Cerebellar cortex (tissue), 1 donor: ENCODE results near the gene LEMD1.

Experiments
- DNase-seq: peaks from one replicate; pipeline ENCODE4 v3.0.0-alpha.2; 2015; ENCODE audit warnings: low spot score

LEMD1 gene, protein sequence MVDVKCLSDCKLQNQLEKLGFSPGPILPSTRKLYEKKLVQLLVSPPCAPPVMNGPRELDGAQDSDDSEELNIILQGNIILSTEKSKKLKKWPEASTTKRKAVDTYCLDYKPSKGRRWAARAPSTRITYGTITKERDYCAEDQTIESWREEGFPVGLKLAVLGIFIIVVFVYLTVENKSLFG

DNA sequence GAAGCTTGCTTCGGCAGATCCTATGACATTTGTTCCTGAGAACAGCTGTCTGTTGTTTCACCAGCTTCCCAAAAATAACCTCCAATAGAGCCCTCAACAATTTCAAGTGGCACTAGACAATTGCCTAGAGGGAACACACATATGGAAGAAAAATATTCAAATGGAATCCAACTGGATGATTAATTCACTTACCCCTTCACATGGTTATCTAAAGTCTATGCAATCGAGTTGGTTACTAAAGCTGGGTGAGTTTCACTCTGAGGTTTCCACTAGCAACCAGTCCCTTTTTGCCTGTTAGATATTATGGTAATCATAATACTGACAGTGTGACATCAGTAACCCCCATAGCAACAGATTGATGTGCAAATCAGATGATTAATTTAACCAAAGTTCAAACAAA is at the start of gene LEMD1:
LEMD1 (minus strand) TSS at position 259 of the 400 bp plus-strand sequence. CDS start 1,520 bp downstream, outside the sequence.
- no peak for DNase-seq

GRCh38 chr1:205470131-205470530 is 48.3 kb upstream of the LEMD1 start:
- no peak for DNase-seq

DNA sequence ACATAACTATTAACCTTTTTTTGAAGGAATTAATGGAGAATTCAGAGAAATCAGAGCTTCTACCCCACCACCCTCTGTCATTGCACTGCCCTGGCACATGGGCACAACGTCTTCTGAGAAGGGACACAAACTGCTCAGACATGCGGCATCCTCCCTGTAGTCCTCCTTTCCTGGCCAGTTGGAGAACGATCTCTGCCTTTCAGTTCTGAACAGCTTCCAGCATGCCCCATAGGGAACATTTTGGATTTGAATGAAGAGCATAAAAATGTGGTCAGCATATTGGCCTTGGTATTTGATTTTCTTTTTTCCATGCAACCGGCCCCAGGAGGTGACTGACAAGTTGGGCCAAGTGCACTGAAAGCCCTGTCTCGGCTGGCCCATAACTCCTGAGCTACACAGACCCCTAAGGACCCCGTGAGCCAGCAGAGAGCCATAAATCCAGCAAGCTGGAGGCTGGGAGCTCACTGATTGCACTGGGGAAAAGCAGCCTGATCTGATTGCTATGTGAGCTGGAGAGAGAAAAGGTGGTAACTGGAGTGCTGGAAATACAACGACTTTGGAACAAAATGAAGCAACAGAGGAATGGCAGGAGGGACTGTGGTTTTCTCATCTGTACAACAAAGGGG is 44.9 kb upstream of the LEMD1 start:
- peak; percentile 62 for DNase-seq

DNA sequence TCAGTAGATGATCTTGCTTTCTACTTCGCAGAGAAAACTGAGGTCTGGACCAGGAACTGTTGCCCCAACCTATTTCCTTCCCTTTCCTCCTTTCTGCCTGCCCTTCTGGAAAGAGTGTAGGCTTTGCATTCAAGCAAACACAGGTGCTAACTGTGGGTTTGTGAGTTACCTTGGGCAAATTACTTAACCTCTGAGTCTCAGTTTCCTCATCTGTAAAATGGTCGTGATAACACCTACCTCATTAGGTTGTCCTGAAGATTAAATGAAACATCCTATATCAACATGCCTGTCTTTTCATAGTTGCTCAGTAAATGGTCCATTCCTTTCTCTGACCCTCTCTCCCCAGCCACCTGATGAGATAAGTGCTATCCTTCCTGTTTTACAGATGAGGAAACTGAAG is 43.5 kb upstream of the LEMD1 start:
- DNase-seq = no peak

GRCh38 chr1:205458777-205459566 is 37.1 kb upstream of the LEMD1 start:
- peak; percentile 51 for DNase-seq

DNA sequence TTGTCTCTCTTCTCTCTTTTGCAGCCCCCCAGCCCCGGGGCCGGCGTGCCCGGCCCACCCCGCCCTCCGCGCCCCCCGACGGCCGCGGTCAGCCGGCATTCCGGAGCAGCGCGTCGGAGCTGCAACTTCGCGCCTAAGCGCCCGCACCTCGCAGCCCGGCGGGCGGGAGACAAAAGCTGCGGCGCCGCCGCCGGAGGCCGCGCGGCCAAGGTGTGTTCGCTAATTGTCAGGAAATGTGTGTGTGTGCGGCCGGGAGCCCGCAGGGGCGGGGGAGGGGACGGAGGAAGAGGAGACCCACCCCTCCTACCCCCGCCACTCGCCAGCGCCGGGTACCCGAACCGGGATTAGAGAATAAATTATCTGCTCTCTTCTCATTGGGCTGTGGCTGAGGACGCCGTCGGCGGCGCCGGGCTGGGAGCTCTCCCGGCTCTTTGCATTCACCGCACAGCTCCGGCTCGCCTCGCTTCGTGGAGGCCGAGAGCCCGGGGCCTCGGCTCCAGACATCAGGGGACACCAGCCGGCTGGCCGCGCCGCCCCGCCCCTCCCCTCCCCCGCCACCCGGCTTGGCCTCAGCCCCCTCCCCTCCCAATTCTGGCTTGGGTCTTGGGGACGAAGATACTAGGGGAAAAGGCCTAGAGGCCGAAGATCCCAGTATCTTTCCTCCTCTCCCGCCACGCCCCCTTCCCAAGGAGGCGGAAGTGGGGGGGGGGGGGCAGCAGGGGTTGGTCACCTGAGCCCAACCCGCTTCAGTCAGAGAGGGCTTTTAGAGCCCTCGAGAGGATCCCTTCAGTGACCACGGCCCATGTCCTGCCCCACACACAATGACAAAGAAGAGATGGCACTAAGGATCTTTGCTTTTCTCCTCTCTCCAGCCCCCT is 35.3 kb upstream of the LEMD1 start:
- DNase-seq = peak; percentile 72

DNA sequence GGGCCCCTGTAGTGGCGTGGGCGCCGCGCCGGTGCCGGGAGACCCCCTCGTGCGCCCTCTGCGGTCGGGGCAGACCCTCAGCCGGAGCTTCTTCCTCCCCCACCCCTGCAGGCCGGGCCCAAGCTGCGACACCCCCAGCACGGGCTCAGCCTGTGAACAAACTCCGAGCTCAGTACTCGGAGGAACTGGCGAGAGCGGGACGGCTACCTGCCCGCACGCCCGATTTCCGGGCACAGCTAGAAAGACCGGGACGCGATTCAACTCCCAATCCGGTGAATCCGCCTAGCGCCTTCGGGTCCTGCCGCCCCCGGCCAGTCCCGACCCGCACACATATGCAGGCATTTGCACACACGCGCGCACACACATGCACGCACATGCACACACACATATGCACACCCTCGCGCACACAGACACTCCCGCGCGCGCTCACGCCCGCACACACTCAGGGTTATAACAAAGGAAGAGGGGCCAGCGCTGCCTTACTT is 34.6 kb upstream of the LEMD1 start:
- peak; percentile 58 for DNase-seq

- DNase-seq = peak; percentile 61
These were observed 33.9 kb upstream of the LEMD1 start, which contains the start of gene BLACAT1 for GRCh38 chr1:205455581-205456382. Gene BLACAT1, minus strand, starts transcription at chr1:205456045.

DNA sequence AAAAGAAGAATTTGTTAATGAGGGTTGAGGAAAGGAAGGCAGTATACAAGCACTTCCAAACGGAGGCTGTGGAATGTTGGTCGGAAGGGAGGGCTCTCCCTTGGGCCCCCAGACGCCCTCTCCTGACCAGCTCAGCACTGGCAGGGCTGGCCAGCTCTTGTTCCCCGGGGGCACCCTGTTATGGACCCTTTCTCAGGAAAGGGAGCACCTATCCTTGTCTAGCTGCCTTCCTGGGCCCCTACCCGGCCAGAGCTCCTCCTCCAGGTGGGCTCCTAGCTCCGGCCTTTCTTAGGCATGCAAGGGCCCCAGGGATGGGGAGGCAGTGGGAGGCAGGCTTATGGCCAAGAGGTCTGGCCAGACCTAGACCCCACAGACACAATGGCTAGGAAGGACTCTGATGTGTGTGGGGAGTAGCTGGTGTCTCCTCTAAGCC is 33.1 kb upstream of the LEMD1 start:
- peak; percentile 67 for DNase-seq

GRCh38 chr1:205453466-205453865 is 31.6 kb upstream of the LEMD1 start:
- peak; percentile 46 for DNase-seq

GRCh38 chr1:205452933-205453332 is 31.1 kb upstream of the LEMD1 start:
- peak; percentile 28 for DNase-seq

- peak; percentile 27 for DNase-seq
These were observed 30.5 kb upstream of the LEMD1 start for GRCh38 chr1:205452364-205452763.

DNA sequence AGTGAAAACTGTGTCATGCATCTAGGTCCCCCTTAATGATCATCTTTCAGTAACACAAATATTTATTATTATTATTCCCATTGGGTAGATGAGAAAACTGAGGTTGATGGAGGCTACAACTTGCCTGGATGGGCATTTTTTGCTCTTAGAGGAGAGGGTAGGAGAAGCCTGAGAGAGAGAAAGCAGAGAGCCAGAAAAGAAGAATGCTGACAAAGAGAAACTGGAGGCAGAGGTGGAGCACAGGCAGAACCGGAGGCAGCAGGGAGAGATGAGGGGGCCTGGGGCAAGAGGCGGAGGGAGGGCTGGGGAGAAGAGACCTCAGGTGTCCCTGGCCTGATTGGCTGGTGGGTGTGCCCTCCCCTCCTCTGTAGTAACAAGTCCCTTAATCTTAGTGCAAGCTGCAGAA is 29.9 kb upstream of the LEMD1 start:
- peak; percentile 37 for DNase-seq

DNA sequence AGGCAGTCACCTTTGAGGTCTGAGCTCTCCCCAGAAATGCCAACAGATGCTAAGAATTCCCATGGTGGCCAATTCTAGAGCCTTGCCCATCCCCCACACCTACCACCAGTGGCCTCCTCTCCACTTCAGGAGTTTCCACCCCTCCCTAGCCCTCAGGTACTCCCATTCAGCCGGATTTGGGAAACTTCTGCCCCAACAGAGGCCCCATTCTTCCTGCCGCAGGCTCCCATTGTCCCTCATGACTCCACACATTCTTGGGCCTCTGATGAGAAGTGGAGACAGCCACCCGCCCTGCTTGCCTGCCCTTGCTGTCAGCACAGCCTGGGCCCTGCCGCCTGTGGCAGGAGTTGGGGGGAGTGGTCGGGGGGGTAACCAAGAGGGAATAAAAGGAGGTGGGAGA is 29.3 kb upstream of the LEMD1 start:
- DNase-seq = no peak

GRCh38 chr1:205450448-205450847 is 28.6 kb upstream of the LEMD1 start:
- DNase-seq = peak; percentile 51

- peak; percentile 77 for DNase-seq
These were observed 28.0 kb upstream of the LEMD1 start for GRCh38 chr1:205449750-205450443.

- peak; percentile 12 for DNase-seq
These were observed 27.4 kb upstream of the LEMD1 start for GRCh38 chr1:205449254-205449749.

DNA sequence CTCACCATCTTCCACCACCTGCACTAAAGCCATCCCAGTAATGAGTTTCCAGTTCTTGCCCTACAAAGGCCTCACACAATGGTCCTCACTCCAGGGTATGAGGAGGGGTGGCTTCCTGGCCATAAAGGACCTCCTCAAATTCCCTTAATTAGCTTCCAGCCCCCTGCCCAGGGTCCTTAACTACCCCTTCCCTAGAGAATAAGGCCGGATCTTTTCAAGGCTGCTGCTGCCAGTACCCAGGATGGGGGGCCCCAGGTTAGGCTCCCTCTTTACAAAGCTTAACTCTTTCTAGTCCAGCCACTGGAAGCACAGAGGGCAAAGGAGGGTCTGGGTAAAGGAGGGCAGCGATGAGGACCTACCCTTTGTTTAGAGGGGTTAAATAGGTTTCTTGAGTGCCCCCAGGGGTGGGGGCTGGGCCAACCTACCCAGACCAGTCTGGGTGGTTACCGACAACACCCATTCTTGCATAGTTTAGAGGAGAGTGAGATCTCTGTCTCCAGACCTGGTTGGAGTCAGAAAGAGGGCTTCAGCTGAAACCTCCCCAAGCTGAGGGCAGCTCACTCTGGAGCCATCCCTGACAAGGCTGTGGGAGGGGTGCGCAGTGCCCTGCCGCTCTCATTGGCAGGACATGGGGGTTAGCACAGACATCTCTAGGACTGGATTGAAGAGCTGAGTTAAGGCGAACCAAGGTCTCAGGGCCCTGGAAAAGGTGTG is 26.8 kb upstream of the LEMD1 start:
- DNase-seq = peak; percentile 20
